CD4-positive, alpha-beta T cell treated with Interferon gamma for 1 hour (primary cell): ENCODE results near the gene ITPR3.
A peak's percentile ranks its signal among the peaks of the same experiment; 100 is the strongest.

Experiments used
- DNase-seq: peaks from one replicate; pipeline ENCODE4 v3.0.0-alpha.2; 2020

The ITPR3 gene

DNA sequence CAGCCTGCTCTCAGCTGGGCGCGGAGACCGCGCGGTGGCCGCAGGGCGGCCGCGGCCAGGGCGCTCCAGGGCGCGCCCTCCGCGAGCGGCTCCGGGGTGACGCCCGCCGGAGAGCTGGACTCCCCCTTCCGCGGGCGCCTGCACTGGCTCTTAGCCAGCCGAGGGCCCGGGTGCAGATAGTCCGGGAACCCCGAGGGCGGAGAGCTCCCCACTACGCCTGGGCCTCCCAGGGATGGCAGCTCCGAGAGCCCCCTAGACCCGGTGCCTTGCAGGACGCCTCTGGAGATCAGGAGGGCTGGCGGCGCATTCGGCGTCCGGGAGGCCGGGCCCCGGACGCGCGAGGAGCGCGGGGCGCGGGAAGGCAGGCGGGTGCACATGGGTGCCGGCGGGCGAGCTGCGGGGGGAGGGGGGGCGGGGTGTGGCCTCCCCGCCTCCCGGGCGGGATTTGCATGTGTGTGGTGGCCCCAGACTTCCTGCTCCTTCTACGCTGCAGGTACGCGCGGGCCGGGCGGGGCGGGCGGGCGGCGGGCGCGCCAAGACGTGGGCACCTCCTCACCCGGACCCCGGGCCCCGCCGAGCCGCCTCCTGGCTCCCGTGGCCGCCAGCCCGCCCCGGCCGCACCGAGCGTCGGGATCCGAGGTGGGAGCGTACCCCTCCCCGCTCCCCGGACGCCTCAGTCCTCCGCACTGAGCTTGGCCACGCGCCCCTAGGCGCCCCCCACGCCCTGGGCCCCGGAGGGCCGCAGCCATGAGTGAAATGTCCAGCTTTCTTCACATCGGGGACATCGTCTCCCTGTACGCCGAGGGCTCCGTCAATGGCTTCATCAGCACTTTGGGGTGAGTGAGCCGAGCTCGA, at the start of gene ITPR3:
Gene ITPR3, plus strand, starts transcription at position 467 of the 855 bp plus-strand sequence. Its CDS starts 281 bp downstream, at position 748.
- DNase-seq, result peak; percentile 80

DNA sequence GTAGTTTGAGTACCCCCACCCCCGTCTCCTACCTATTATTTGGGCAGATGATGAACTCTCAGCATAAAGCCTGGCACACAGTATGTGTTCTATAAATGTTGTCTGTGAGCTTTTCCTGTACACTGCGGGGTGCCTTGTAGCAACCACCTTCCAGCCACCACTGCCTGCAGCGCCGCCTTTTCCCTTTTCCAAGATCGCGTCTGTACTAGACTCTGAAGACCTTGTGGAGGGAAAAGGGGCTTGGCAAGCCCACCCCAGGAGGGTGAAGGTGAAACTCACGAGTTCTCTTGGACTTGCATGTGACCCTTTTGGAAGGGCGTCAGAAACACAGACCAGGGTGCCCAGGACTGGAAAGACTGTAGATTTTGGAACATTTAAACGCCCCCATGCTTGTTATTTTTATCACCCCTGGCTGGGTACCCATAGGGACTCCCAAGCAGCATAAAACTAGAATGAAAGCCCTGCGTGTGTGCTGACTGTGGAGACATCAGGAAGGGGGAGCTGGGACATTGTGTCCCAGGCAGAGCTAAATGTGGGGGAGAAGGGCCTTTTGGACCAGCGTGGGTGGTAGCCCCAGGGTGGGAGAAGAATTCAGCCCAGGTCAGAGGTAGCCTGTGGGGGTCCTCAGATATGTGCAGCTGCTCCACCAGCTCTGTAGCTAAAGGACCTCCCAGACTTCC, 49.3 kb upstream of the ITPR3 start:
- no peak for DNase-seq

DNA sequence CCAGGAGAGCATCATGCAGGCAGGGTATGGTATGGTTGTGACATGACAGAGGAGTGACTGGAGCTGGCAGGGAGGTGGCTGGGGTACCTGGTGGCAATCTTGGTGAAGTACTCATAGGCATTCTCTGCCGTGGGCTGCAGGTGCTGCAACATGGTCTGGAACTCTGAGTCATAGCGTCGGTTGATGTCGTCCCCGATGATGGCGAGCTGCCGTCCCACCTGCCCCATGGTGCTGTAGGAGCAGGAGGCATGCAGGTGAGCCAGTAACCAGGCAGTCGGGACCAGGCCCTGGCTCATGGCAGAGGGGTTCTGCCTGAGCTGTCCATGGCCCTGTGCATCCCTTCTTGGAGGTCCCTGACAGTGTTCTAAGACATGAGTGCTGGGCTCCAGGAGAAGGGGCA, 45.9 kb upstream of the ITPR3 start:
- no peak for DNase-seq

DNA sequence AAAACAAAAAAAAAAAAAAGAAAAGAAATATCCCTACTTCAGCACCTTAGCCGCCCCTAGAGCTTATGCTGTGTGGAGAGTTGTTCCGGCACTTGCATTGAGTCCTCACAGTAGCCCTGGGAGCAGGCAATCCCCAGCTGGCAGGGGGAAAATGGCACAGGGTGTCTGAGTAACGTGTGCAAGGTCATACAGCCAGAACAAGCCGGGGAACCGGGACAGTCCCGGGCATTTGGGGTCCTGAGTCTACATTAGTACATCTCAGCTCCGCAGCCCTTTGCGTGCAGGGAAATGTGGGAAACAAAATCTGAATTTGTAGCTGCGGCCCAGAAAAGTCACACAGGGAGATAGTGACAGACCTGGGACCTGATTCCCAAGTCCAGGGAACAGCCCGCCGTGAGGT, 44.5 kb upstream of the ITPR3 start:
- DNase-seq, result no peak

DNA sequence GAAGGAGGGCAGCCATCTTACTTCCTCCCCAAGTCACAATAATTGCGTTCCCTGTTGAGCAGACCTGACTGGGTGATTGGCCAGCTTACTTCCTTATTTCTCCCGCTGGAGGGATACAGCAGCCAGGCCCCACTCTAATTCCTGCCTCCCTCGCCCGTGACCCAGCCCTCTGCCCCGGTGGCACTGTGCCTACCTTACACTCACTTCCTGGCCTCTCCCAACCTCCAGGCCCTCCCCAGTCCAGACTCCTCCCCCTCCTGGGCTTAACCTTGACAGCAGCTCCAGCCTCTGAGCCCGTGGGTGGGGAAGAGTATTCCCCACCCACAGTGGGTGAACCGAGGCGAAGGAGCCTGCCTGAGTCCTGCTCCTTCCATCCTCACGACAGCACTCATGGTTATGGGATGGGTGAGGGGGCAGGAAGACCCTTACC, 44.0 kb upstream of the ITPR3 start:
- peak; percentile 19 for DNase-seq

GRCh38 chr6:33577718-33578117, 43.4 kb upstream of the ITPR3 start:
- DNase-seq, result no peak

- DNase-seq, result no peak
These were observed 43.0 kb upstream of the ITPR3 start for GRCh38 chr6:33578164-33578563.

DNA sequence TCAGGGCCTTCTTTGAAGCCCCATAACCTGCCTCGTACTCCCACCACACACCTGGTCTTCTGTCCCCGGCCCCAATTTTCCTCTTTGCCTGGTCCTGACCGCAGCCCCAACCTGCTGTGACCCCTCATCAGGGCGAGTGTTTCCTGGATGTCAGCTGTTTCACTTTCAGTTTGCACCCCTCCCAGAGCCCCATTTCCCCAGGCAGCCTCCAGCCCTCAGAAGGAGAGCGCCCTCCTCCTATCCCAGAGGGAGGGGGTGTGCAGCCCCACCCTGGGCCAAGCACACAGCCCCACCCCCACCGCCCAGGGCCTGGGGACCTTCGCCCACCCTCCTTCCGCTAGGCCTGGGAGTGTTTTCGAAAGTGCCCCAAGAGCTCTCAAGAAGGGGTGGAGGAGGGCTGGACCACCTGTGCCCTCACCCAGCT, 42.5 kb upstream of the ITPR3 start:
- peak; percentile 51 for DNase-seq

DNA sequence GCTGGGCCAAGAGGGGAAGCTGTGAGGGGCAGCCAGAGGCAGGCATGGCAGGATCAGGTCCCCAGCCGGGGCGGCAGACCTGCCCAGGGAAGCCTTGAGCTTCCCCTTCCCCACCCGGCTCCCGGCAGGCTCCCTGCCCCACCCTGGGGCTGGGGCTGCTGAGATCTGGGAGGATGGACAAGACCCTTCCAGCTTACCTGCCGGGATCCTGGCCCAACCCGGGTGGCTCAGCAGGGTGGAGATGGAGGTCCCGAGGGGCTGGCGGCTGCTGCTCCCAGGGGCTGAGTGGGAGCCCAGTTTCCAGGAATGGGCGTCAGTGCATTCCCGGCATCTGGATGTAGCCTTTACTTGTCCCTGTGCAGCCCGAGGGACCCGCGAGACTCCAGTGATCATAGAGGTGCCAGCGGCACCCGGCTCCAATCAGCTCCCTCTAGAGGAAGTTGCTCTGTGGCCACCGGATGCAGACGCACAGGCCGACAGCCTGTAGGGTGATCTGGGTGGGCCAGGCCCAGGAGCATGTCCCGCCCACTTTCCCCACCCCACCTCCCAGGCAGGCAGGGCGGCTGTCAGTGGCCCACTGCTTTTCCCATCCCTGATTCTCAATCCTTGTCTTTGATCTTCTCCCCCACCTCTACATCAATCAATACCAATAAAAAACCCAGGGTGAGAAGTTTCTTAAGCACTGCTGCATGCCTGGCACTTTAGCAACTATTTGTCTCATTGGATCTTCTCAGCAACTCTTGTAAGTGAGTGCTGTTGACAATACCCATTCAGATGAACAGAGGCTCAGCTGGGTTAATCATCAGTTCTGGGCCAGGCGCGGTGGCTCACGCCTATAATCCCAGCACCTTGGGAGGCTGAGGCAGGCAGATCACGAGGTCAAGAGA, 41.1 kb upstream of the ITPR3 start, which contains the start of gene BAK1:
Gene BAK1, minus strand, starts transcription at position 449 of the 887 bp plus-strand sequence. CDS start 2,672 bp downstream, outside the sequence.
- peak; percentile 86 for DNase-seq

GRCh38 chr6:33581186-33581585, 39.9 kb upstream of the ITPR3 start:
- DNase-seq, result no peak

DNA sequence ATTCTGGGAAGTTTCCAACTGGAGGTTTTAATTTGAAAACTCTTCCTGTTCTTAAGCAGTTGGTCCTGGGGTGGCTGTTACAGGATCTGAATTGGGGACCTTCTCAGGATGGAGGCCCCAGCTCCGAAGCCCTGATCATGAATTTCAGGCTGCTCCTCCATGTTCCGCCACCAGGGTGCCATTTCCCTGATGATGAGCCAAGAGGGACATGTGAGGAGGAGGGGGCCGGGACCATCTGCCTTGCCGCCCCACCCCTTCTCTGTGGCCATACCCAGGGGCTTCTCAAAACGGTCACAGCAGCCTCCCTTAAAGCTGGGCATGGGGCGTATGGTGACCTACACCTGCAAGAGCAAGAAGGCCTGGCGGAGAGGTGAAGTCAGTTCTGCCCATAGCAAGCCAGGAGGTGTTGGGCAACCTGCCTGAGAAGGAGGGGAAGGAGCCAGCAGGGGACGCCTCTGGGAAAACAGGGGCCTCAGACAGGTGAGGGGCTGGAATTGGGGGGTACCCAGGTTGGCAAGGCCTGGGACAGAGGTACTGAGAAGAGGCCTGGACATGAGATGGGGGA, 37.4 kb upstream of the ITPR3 start:
- DNase-seq, result no peak

DNA sequence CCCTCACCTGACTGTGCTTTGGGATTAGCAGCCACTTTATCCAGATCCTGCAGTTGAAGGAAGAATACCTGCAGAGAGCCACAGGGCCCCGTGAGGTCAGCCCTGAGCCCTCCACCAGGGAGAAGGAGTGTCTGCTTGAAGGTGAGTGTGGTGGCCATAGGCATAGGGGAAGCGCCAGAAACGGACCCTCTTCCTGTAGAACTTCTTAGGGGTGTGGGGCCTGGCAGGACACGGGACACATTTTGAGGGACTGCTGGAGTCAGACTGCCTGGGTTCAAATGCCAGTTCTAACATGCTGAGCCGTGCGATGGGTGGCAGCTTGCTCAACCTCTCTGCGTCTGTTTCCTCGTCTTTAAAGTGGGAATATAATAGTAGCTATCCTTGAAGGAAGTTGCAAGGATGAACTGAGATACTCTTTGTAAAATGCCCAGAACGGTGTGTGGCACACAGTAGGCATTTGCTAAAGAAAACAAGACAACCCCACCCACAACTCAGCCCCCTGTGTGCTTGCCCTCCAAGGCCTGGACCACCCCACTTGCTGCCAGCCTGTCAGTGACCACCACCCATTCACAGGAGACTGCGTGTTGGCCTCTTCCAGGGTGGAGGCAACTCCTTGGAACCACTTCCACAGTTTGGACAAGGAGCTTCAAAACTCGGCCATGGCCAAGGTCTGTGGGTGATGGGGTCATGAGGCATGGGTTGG, 36.3 kb upstream of the ITPR3 start:
- DNase-seq, result no peak

- DNase-seq, result peak; percentile 87
These were observed 35.6 kb upstream of the ITPR3 start for GRCh38 chr6:33585403-33586107.

GRCh38 chr6:33586108-33586640, 34.9 kb upstream of the ITPR3 start:
- no peak for DNase-seq

DNA sequence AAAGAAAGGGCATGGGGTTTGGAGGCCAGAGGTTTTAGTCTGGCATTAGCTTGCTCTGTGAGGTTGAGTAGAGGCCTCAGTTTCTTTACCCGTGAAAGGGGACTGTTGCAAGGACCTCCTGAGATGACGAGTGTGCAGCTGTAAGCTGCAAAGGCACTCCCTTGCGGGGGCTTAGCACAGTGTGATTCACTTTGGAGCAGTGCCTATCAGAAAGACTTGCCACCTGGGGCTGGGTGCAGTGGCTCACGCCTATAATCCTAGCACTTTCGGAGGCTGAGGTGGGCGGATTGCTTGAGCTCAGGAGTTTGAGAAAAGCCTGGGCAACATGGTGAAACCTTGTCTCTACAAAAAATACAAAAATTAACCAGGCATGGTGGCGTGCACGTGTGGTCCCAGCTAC, 33.6 kb upstream of the ITPR3 start:
- no peak for DNase-seq

DNA sequence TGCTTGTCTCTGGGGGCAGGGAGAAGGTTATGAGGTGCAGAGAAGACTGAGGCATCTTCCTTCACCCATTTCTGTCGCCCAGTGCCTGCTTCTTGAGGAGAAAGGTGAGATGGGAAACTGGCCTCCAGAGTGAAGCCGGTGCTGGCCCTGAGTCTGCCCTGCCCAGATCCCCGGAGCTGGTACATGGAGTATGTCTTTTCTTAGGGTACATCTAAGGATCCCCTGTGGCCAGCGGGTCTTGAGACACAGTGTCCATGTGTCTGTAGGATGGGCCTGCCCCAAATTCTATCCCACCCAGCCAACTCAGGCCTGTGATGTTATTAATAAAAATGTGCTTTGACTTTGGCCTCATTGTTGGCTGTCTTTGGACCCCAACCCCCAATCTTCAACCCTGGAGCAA, 32.2 kb upstream of the ITPR3 start:
- DNase-seq, result no peak

- DNase-seq, result no peak
These were observed 31.8 kb upstream of the ITPR3 start for GRCh38 chr6:33589392-33589730.

DNA sequence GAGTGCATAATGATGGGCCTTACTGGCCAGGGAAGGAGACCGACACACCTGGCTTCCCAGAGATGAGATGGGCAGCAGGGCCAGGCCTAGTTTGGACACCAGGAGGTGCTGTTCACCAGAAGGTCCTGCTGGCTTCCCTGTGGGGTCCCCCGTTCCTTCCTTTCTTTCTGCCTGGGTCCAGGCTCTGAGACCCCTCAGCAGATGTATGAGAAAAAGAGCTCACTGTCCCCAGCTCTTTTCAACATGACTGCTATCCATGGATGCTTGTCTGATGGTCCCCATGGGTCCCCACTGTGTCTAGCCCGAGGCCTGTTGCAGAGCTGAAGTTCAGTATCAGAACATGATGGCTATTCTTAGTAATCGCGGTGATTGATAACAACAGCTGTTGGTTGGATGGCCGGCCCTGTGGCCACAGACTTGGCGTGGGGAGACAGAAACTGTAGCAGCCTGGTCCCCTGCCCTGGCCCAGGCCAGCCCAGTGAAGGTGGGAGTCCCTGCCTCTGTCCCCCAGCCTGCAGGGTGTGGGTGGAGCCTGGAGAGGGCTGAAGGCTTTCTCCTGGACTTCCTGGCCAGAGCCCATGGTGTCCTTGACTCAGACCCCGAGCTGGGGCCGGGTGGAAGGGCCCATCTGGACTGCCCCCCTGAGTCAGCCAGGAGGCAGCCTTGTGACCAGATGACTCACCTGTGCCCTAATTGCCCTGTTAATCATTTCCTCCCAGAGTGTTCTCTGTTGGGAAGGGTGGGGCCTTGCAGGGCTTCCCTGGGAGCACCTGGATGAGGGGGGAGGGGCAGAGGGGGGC, 31.2 kb upstream of the ITPR3 start:
- DNase-seq, result peak; percentile 30

GRCh38 chr6:33590531-33591198, 30.5 kb upstream of the ITPR3 start:
- peak; percentile 22 for DNase-seq
